NCI-H187 (cell line): ENCODE results near the gene TMEM151A.
A peak's percentile ranks its signal among the peaks of the same experiment; 100 is the strongest.

ENCODE experiments used
- DNase-seq, 2 experiments: peaks; one replicate each; lab custom pipeline; 2025; lab: John Stamatoyannopoulos, UW

The TMEM151A gene

DNA sequence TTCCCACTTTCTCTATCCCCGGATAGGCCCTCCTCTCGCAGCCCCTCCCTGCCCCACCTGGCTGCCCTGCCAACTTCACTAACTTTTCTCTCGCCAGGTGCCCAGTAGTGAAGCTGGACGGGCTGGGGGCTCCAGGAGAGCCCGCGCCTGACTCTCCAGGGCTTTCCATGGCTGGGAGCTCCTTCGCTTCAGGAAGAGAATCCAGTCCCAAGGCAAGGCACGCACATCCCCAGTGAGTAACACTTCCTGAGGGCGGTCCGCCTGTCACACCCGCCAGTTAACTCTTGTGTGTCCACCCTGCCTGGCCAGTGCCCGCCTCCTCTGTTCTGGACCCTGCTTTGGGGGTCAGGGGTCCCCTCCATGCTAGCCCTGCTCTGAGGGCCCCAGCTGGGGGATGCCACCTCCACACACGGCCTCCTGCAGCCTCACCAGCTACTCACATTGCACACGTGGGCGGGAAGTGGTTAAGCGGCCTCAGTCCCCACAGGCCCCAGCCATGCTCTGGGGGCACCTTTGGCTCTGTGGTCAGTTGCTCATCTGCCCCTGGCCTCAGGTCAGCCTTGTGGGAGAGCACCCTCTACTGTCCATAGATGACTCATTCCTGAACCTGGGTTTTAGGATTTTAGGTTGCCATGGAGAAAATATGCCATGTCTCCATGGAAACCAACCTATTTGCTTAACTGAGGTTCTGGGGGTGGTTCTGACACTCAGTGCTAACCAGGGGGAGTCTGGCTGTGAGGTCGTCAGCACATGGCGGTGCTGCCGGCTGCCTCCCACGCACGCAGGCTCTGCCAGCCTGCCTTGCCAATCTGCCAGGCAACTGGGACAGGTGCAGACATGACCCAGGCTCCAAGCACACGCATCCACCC lies 44.8 kb downstream of the TMEM151A start, which contains the start of gene RIN1:
Gene RIN1, minus strand, starts transcription at position 201 of the 869 bp plus-strand sequence. Its CDS starts 32 bp downstream, at position 169.
- DNase-seq, result no peak

DNA sequence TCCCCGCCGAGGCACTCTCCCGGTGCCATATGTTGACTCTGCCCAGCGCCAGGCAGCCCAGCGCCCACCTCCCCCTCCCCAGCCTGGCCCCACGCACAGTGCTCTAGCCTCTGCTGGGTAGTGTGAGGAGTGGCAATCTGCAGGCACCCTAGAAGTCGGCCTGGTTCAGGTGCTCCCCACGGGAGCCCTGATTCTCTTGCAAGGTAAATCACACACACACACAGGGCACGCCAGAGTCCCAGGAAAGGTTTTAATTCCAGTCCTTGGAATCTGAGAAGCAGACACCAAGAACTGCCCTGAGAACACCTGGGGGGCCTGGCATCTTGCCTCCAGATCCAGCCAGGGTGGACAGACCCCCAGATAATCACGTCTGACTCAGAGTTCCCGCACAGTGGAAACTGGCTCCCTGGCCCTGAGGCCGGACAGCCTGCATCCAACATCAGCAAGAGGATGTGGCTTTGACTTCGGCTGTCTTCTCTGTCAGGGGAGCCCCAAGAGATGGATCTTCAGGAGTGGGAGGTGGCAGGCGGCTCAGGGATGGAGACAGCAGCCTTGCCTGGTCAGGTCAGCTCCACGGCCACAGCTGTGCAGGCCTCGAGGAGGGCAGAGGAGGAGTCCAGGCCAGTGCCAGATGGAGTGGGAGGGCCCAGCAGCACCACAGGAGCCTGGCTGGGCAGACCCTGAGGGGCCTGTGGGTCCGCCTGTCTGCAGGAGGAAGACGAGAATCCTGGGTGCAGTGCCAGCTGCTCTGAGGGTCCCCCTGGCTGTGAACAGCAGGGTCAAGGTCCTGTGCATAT lies 45.6 kb downstream of the TMEM151A start:
- no peak for DNase-seq

DNA sequence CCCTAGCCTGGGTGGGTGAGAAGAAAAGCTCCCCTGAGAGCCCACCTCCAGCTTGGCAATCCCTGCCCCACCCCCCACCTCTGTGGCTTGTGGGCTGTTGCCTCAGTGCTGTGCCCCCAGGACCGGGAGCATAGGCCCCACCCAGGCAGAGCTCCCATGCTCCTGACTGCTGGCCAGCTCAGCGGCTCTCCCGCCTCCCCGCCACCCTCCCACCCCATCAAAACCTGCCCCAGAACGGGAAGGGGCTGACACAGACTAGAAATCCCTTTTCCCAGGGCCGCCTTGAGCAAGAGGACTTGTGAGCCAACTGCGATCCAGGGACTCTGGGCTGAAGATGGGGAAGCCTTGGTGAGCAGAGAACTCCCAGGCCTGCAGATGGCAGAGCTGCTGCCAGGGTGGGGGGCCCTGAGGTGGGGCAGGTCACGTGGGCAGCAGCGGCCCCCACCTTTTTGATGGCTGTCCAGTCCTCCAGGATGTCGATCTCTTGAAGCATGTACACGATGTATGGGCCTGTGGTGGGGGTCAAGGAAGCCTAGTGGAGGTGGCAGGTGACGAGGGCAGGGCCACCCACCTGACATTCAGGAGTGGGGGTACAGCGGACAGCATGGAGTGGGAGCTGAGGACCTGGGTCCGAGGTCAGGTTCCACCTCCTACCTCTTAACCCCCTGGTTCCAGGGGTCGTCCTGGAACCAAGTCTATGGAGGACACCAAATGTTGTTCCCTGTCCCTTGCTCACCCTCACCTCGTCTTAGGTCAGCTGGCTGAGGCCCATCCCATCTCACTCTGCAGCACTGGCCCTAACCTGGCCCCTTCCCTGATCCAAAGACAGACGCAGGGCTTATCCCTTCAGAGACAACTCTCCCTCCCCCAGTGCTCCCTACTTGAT lies 46.8 kb downstream of the TMEM151A start:
- no peak for DNase-seq

DNA sequence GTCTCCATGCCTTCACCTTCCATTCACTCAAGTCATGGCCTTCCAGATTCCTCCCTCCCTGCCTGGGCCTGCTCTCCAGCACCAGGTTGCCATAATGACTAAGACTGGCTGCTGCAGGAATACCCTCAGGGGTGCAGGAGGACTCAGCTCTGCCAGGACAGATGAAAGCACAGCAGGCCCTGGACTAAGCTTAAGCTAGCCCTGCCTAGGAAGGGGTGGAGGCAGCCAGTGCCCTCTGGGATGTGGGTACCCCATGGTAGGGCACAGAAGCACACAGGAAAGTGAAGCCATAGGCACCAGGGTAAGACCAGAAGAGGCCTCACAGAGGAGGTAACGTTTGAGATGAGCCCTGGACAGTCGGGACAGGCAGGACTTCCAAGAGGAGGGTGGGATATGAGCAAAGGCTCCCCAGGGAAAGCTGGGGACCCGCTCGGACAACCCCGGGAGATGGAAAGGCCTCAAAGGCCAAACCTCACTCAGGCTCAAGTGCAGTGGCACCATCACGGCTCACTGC lies 47.5 kb downstream of the TMEM151A start:
- DNase-seq, result no peak

DNA sequence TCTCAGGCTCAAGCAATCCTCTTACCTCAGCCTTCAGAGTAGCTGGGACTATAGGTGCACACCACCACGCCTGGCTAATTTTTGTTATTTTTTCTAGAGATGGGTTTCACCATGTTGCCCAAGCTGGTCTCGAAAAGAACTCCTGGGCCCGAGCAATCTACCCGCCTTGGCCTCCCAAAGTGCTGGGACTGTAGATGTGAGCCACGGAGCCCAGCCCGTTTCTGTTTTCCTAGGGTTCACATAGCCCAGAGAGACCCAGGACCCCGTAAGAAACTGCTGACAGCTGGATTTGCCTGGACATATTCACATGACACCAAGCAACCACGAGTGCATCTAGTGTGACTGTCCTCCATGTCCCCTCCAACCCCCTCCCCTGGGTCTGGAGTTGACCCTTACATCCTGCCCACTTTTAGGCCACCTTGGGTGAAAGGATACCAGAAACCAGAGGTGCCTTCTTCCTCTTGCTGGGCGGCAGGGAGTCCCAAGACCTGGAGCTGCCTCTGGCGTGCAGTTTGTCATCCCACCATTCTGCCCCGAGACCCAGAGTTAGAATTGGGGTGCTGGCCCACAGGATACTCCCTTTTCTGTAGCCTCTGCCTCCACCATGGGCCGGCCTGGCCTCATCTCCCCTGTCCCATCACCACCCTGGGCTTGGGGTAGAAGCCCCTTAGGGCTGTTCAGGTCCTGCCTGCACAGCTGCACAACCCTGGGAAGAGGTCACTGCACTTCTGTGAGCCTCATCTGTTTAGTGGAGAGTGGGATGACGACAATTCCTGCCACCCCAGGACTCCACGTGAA lies 48.2 kb downstream of the TMEM151A start:
- DNase-seq, result no peak

DNA sequence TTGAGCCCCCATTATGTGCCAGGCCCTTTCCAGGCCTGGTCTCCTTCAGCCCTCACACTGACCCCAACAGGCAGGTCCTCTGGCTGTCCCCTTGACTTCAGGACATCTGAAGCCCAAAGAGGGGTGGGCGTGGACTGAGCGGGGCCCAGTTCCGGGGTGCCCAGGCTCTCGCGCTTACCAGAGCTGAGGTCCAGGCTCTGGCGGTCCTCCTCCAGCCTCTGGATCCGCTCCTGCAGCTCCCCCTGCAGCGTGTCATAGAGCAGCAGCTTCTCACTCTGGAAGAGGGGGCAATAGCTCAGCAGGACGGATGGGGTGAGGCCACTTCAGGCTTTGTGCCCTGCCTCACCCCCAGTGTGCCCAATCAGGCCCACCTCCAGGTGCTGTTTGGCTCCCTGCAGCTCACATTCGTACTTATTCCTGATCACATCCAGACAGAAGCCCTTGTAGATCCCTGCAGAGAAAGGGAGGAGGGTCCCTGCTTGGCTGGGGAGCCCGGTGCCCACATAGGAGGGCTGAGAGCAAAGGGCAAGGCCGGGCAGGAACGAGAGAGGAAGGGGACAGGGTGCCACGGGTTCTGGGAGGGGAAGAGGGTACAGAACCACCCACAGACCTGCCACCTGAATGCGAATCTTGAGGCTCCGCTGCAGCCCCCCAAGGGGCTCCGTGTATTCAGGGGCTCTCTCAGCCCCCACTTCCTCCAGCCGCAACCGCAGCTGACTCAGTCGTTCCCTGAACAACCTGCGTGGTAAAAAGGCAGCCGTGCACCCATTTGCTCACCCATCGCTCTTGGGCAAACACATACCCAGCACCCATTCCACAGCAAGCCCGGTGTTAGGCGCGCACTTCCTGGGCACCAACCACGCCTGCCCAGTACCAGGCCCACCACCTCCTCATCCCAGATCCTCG lies 49.2 kb downstream of the TMEM151A start:
- no peak for DNase-seq

DNA sequence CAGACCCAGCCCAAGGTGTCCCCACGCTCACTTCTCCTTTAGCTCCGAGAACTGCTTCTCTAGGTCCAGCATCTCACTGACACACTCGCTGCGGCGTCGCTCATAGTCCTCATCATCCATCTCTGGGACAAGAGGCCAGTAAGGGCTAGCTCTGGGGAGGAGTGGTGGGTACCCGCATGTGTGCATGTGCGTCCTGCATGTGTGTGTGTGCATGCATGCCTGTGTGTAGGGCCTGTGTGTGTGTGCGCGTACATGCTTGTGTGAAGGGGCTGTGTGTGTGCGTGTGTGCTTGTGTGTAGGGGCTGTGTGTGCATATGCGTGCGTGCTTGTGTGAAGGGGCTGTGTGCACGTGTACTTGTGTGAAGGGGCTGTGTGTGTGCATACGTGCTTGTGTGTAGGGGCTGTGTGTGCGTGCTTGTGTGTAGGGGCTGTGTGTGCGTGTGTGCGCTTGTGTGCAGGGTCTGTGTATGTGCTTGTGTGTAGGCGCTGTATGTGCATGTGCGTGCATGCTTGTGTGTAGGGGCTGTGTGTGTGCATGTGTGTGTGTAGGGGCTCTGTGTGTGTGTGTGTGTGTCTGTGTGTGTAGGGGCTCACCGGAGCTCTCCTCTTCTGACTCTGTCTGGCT lies 49.9 kb downstream of the TMEM151A start:
- DNase-seq, result no peak

DNA sequence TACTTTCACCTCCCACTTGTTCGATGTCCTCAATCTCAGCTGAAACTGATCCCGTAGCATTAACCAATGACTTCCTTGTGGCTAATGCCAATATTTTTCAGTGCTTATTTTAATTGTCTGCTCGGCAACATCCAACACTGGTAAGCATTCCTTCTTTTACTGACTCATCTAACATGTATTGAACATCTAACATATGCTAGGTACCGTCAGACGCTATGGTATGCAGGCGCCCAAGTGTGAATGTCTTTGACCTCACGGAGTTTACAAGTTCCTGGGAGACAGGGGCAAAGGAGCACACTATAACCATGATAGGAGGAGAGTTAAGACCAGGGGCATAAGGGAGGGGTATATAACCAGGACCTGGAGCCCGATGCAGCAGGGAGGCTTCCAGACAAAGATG lies 51.5 kb downstream of the TMEM151A start:
- no peak for DNase-seq

DNA sequence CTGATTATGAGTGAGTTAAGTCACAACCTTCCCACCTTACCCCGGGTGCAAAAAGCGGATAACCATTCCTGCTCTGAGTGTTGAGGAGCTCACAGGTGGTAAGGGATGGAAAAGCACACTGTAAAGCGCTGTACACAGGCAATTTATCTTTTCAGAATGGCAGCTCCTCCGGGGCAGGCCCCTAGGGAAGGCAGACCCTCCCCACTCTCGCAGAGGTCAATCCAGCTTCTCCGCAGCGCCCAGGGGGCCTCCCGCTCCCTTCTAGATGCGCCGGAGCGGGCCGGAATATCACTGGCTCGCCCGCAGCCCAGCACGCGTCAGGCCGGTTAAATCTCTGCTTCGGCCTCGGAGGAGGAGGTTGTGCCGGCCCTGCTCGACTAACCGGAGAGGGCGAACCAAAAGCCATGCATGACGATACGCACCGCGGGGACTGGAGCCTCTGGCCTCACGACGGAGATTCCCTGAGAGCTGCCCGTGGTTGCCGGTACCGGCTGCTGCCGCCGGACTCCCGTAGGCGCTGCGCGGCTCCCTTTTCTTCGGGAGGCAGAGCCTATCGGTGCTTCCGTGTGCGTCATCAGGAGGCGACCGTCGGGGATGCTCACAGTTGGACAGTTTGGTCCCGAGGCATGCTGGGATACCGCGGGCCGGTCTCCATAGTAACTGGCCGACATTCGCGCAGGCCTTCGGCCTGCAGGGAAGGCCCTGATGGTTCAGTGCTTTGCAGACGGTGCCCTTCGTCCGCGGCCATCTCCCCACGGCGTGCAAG lies 53.0 kb downstream of the TMEM151A start, which contains the start of gene BRMS1:
Gene BRMS1, minus strand, starts transcription at position 555 of the 766 bp plus-strand sequence. CDS start 2,870 bp downstream, outside the sequence.
- peak; percentile 88 to 93 for DNase-seq

DNA sequence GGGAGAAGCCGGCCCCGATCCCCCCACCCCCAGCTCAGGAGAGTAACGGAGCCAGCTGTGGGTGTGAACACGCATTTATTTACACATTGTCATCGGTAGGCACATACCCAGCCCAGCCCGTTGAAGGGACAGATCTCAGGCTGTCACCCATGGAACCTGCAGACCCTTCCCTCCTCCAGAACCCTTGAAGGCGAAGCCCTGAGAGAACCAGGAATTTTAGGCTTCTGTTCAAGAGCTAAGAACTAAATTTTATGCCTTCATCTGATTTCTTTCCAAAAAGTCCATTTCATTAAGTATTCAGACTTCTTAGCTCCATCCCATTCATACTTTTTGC lies 53.6 kb downstream of the TMEM151A start:
- DNase-seq, result no peak
